ENCODE data around the gene PIGL. TPM values are rescaled to one million over a fixed set of nuclear protein-coding genes. Genes with fewer than 3 reads are reported as not detected.

Gene PIGL
- total RNA-seq, 1 donor from 2014 or later, result 53.0 TPM

DNA sequence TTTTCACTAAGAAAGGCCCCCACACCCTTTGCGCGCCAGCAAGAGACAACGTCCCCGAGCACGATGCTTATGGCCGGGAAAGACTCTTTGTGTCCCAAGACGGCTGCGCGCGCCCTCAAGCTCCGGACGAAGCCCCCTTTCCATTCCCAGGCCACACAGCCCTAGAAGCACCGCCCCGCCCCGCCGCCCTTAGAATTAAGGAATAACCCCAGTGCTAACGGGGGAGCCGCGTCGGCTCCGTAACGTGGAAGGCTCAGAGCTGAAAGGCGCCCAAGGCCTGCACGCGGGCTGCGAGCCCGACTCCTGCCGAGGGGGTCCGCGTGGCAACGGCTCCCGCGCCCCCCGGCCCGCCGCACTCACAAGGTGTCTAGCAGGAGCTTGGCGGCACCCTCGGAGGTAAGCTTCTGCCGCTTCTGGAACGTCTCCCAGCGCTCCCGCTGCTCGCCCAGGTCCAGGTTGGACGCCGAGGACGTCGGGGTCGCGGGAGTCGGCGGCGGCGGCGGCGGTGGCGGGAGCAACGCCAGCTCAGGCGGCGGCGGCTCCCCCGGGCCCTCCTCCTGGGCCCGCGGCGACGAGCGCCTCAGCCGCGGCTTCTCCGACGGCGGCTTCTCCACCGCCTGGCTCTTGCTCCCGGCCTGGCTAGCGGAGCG lies 135.8 kb downstream of the PIGL start:
- Histone ChIP-seq H3K27me3 (ENCODE audit: control insufficient read depth, insufficient read depth, low read length) (no peaks in the 10 kb centered on the region), H3K36me3 (ENCODE audit: control insufficient read depth, insufficient read depth, low read length) (no peaks in the 10 kb centered on the region), H3K4me3 (ENCODE audit: low read depth, low read length) (peak overlapping the region; percentile 73)
- TF ChIP-seq, protein P1, sequence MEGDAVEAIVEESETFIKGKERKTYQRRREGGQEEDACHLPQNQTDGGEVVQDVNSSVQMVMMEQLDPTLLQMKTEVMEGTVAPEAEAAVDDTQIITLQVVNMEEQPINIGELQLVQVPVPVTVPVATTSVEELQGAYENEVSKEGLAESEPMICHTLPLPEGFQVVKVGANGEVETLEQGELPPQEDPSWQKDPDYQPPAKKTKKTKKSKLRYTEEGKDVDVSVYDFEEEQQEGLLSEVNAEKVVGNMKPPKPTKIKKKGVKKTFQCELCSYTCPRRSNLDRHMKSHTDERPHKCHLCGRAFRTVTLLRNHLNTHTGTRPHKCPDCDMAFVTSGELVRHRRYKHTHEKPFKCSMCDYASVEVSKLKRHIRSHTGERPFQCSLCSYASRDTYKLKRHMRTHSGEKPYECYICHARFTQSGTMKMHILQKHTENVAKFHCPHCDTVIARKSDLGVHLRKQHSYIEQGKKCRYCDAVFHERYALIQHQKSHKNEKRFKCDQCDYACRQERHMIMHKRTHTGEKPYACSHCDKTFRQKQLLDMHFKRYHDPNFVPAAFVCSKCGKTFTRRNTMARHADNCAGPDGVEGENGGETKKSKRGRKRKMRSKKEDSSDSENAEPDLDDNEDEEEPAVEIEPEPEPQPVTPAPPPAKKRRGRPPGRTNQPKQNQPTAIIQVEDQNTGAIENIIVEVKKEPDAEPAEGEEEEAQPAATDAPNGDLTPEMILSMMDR (IDR thresholded peaks at IDR 0.05; ENCODE audit: insufficient read depth, low read length, poor library complexity, severe bottlenecking), result no peak
- no peak for DNase-seq (ENCODE audit: low read depth)

DNA sequence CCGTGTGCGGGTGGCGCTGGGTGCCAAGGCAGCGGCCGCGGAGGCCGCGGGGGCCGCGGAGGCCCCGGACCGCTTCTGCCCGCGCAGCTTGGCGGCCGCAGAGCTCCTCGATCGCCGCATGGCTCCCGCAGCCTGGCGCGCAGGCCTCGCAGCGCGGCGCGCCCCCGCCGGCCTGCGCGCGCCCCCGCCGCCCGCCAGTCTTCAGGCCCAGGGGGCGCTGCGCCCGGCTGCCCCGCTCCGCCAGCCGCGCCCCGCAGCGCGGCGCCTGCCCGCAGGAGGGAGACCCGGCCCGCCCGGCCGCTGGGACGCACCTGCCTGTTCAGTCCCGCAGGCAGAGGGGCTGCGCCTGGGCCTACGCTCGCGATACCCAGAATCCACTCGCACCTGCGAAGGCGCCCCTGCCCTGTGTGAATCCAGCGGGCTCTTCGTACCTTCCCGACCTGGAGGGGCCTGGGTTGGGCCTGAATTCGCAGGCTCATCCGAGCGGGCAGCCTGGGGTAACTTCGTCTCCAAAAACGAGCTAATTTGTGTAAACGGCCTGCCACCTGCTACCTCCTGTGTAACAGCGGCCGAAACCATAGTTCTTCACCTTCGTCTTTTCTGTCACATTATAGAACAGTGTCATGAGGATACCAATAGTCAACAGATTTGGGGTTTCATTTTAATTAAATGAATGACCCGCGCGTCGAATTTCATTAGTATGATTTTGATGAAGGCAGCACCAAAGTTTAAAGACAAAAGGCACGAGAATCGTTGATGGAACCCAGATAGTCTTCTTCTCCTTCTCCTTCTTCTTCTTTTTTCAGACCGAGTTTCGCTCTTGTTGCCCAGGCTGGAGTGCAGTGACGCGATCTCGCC lies 136.5 kb downstream of the PIGL start, which contains the start of gene CENPV:
Gene CENPV, minus strand, starts transcription at position 153 of the 858 bp plus-strand sequence. Its CDS starts 33 bp downstream, at position 120.
- no peak for DNase-seq (ENCODE audit: low read depth)
- H3K27me3 ChIP-seq (ENCODE audit: control insufficient read depth, insufficient read depth, low read length), result no peaks in the 10 kb centered on the region
- TF ChIP-seq, protein P1 (IDR thresholded peaks at IDR 0.05; ENCODE audit: insufficient read depth, low read length, poor library complexity, severe bottlenecking), result no peak
- H3K36me3 ChIP-seq (ENCODE audit: control insufficient read depth, insufficient read depth, low read length), result no peaks in the 10 kb centered on the region
- H3K4me3 ChIP-seq (ENCODE audit: low read depth, low read length), result peak within 1 kb of the TSS; percentile 73

DNA sequence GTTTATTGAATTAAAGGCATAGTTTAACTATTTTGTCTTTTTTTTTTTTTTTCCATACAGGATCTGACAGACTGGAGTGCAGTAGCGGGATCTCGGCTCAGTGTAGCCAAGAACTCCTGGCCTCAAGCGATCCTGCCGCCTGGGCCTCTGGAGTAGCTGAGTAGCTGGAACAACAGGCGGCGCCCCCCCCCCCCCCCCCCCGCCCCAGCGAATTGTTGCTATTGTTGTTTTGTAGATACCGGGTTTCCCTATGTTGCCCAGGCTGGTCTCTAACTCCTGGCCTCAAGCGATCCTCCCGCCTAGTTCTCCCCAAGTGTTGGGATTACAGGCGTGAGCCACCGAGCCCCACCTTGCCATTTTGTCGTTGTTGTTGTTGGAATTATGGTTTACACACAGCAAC lies 137.6 kb downstream of the PIGL start:
- TF ChIP-seq, protein P1 (IDR thresholded peaks at IDR 0.05; ENCODE audit: insufficient read depth, low read length, poor library complexity, severe bottlenecking), result no peak
- Histone ChIP-seq H3K4me3 (ENCODE audit: low read depth, low read length) (no peak overlapping the region), H3K36me3 (ENCODE audit: control insufficient read depth, insufficient read depth, low read length) (no peaks in the 10 kb centered on the region), H3K27me3 (ENCODE audit: control insufficient read depth, insufficient read depth, low read length) (no peaks in the 10 kb centered on the region)
- no peak for DNase-seq (ENCODE audit: low read depth)

DNA sequence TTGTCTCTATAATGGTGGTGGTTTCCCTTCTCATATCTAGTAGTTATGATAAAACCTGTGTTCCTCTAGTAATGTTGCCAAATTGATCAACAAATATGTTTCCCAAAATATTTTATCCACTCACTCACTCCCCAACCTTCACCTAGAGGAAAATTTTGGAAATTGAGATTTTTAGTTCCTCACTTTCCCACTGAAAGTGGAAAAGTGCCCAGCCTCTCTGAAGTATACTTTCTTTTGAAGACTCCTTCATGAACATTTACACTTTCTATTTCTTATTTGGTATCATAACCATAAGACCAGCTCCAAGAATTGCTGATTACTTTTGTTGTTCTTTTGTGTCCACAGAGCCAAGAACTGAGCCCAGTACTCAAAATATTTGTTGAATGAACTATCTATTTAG lies 141.4 kb downstream of the PIGL start:
- Histone ChIP-seq H3K36me3 (ENCODE audit: control insufficient read depth, insufficient read depth, low read length) (no peaks in the 10 kb centered on the region), H3K27me3 (ENCODE audit: control insufficient read depth, insufficient read depth, low read length) (no peaks in the 10 kb centered on the region), H3K4me3 (ENCODE audit: low read depth, low read length) (no peak overlapping the region)
- DNase-seq (ENCODE audit: low read depth), result no peak
- TF ChIP-seq, protein P1 (IDR thresholded peaks at IDR 0.05; ENCODE audit: insufficient read depth, low read length, poor library complexity, severe bottlenecking), result no peak

DNA sequence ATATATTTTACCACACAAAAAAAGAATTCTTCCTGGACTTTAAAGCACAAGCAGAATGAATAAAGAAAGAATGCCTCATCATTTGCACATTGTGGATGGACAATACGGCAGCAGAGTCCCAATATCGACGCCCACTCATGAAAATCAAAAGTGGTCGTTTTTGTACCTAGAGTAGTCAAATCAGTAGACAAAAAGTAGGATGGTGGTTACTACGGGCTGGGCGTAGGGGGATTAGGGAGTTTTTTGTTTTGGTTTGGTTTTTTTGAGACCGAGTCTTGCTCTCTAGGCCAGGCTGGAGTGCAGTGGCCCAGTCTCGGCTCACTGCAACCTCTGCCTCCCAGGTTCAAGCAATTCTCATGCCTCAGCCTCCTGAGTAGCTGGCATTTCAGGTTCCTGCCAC lies 144.9 kb downstream of the PIGL start:
- Histone ChIP-seq H3K36me3 (ENCODE audit: control insufficient read depth, insufficient read depth, low read length) (no peaks in the 10 kb centered on the region), H3K4me3 (ENCODE audit: low read depth, low read length) (no peak overlapping the region)

More for the DNA sequence above, 144.9 kb downstream of the PIGL start:
- no peaks in the 10 kb centered on the region for H3K27me3 ChIP-seq (ENCODE audit: control insufficient read depth, insufficient read depth, low read length)
- TF ChIP-seq, protein P1 (IDR thresholded peaks at IDR 0.05; ENCODE audit: insufficient read depth, low read length, poor library complexity, severe bottlenecking), result no peak
- DNase-seq (ENCODE audit: low read depth), result no peak

Data from kidney epithelial cell (primary cell).